ENCODE data around the gene TARP. TPM values are rescaled to one million over a fixed set of nuclear protein-coding genes. Genes with fewer than 3 reads are reported as not detected.

The TARP gene

DNA sequence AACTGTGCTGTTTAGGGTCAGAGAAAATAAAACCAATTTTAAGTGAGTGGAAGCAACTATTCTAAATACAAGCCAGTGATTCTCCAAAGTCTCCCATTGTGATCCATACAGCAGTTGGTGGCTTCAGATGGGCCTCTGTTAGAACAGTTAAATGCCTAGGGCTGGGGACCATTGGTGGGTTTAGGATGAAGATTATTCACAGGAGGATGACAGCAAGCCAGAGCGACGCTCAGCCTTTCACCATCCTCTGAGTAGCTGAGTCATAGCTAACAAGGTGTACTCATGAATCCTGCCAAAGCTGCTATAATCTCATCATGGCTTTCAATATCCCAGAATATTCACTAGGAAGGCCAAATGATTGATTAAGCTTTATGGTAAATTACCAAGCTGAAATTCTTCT is 55.8 kb downstream of the TARP start:
- DNase-seq (ENCODE audit: low spot score) = no peak

- DNase-seq (ENCODE audit: low spot score) = peak; percentile 78
These were observed 57.4 kb downstream of the TARP start for GRCh38 chr7:38215735-38216670.

DNA sequence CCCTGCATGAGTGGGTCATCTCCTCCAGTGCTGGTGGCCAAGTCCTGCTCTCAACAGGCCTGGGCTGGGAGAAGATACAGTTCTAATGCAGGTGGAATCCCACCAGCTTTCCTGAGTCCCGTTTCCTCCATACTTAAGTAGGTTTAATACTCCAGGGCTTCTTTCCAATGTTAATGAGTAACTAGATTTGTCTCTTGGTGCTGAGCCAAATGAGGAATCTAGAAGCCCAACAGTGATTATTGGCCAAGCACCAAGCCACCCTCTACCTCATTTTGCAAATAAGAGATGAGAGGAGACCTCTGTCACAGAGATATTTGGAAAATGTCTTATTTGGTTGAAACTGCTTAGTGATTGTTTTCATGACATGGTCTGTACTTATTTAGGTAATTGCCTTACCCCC is 58.3 kb downstream of the TARP start:
- DNase-seq (ENCODE audit: low spot score) = peak; percentile 52

GRCh38 chr7:38211940-38212339 is 61.5 kb downstream of the TARP start:
- DNase-seq (ENCODE audit: low spot score) = no peak

GRCh38 chr7:38211486-38211885 is 62.0 kb downstream of the TARP start:
- DNase-seq (ENCODE audit: low spot score) = no peak

Small RNAs within 50 kb of the gene (small RNA-seq; reads per million reads assigned to genes)
- gene TRGJ1 (not detected), gene TRGJ2 (not detected), gene TRGJP (not detected), gene TRGJP1 (not detected), gene TRGJP2 (not detected), gene TRGVA (not detected)

Other genes starting within 250 kb of the TARP start
- gene STARD3NL, start 95.4 kb downstream of the TARP start, total RNA-seq (2014; rRNA removed; shearing (Covaris generic)) = 25.5 and 25.8 TPM in 2 replicates